ENCODE results near the gene PRSS21. TPM values are rescaled to one million over a fixed set of nuclear protein-coding genes. Genes with fewer than 3 reads are reported as not detected.

PRSS21 gene
- total RNA-seq, 1 donor from 2014 or later = not detected

DNA sequence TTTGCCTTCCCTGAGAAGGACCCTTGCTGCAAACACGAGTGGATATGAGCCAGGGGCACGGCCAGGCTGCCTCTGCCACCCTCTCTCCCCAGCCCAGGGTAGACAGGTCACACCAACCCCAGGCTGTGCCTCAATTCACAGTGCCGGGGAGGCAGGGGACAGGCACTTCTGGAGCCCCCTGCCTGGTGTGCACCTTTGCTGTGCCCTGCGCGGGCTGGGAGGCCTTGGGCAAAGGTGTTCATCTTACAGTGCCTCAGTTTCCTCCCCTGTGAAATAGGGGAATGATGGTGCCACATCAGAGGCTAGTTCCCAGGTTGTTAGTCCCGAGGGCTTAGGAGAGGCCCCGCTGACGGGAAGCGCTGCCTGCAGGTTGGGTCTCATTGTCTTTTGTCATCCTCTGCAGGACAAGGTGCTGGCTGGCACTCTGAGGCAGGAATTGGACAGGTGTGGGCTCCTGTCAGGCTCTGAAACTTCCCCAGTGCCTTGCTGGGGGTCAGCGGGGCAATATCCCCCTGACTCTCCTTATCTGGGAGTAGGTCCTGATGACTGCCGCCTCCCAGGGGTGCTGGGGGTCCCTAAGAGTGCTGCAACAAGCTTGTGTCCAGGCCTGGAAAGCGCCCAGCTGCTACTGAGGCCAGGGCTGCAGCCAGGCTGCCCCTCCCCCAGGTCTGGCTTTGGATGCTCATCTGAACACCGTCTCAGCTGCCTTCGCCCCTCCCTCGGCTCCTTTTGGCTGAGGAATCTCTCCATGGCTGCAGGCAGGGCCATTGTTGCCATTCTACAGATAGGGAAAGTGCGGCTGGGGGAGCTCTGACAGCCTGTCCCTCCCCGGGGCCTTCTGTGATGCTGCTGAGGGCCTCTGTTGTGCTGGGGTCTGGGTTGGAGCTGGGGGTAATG is 3.1 kb downstream of the PRSS21 start:
- no peak for TF ChIP-seq CTCF (IDR thresholded peaks at IDR 0.05; ENCODE audit: unreplicated experiment)
- DNase-seq (ENCODE audit: low spot score, unreplicated experiment) = no peak
- Mint-ChIP-seq H3K27ac (no peak overlapping the region), H3K4me1 (ENCODE audit: low read depth) (no peaks in the 10 kb centered on the region), H3K4me3 (ENCODE audit: low read depth) (no peak overlapping the region), H3K9me3 (ENCODE audit: low read depth) (no peaks in the 10 kb centered on the region), H3K36me3 (ENCODE audit: insufficient read depth) (no peaks in the 10 kb centered on the region), H3K27me3 (peaks cover 4% of the 10 kb centered on the region)

DNA sequence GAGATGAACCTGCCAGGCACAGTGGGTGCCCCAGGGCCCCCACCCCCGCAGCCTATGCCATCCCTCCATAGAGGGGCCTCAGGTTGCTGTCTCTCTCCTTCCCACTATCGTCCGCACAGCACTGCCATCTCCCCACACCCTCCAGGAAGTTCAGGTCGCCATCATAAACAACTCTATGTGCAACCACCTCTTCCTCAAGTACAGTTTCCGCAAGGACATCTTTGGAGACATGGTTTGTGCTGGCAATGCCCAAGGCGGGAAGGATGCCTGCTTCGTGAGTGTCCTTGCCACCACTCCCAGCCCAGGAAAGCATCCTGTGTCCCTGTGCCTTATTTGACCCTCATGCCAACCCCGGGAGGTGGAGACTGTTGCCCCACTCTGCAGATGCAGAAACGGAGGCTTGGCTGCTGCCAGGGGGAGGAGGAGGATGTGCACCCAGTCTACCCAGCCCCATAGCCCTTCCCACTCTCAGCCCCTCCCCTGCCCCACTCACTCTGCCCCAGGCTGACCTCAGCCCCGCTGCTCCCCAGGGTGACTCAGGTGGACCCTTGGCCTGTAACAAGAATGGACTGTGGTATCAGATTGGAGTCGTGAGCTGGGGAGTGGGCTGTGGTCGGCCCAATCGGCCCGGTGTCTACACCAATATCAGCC is 3.9 kb downstream of the PRSS21 start:
- TF ChIP-seq CTCF (IDR thresholded peaks at IDR 0.05; ENCODE audit: unreplicated experiment) = no peak
- Mint-ChIP-seq H3K9me3 (ENCODE audit: low read depth) (no peaks in the 10 kb centered on the region), H3K36me3 (ENCODE audit: insufficient read depth) (no peaks in the 10 kb centered on the region), H3K27me3 (peaks cover 4% of the 10 kb centered on the region), H3K4me1 (ENCODE audit: low read depth) (no peaks in the 10 kb centered on the region), H3K27ac (no peak overlapping the region), H3K4me3 (ENCODE audit: low read depth) (no peak overlapping the region)
- no peak for DNase-seq (ENCODE audit: low spot score, unreplicated experiment)

- H3K27ac Mint-ChIP-seq = no peak overlapping the region
- peaks cover 4% of the 10 kb centered on the region for H3K27me3 Mint-ChIP-seq
- no peaks in the 10 kb centered on the region for H3K4me1 Mint-ChIP-seq (ENCODE audit: low read depth)
- no peaks in the 10 kb centered on the region for H3K36me3 Mint-ChIP-seq (ENCODE audit: insufficient read depth)
- no peak for TF ChIP-seq CTCF (IDR thresholded peaks at IDR 0.05; ENCODE audit: unreplicated experiment)
- no peak for DNase-seq (ENCODE audit: low spot score, unreplicated experiment)
- no peak overlapping the region for H3K4me3 Mint-ChIP-seq (ENCODE audit: low read depth)
- no peaks in the 10 kb centered on the region for H3K9me3 Mint-ChIP-seq (ENCODE audit: low read depth)
These were observed 4.6 kb downstream of the PRSS21 start for GRCh38 chr16:2821487-2822157.

DNA sequence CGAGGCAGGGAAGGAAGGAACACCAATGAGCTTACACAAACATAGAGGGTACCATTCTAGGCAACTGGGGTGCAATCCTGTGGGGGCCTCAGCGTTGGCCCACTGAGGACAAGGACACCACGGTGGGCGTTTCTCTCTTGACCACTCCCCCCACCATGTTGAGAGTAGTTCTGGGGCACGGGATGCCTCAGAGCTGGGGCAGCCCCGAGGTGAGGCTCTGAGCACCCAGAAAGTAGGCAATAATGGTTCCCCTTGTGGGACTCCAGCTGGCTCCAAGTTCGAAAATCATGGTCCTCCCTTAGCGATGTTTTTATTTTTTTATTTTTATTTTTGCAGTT is 5.1 kb downstream of the PRSS21 start:
- no peak for TF ChIP-seq CTCF (IDR thresholded peaks at IDR 0.05; ENCODE audit: unreplicated experiment)
- Mint-ChIP-seq H3K27ac (no peak overlapping the region), H3K4me3 (ENCODE audit: low read depth) (no peak overlapping the region), H3K27me3 (peaks cover 4% of the 10 kb centered on the region), H3K36me3 (ENCODE audit: insufficient read depth) (no peaks in the 10 kb centered on the region), H3K9me3 (ENCODE audit: low read depth) (no peaks in the 10 kb centered on the region), H3K4me1 (ENCODE audit: low read depth) (no peaks in the 10 kb centered on the region)
- DNase-seq (ENCODE audit: low spot score, unreplicated experiment) = no peak

- Mint-ChIP-seq H3K36me3 (ENCODE audit: insufficient read depth) (no peaks in the 10 kb centered on the region), H3K4me3 (ENCODE audit: low read depth) (no peak overlapping the region), H3K9me3 (ENCODE audit: low read depth) (no peaks in the 10 kb centered on the region), H3K27me3 (peaks cover 4% of the 10 kb centered on the region), H3K4me1 (ENCODE audit: low read depth) (no peaks in the 10 kb centered on the region), H3K27ac (no peak overlapping the region)
- no peak for DNase-seq (ENCODE audit: low spot score, unreplicated experiment)
- TF ChIP-seq CTCF (IDR thresholded peaks at IDR 0.05; ENCODE audit: unreplicated experiment) = no peak
These were observed 5.5 kb downstream of the PRSS21 start for GRCh38 chr16:2822496-2822895.
